ENCODE data around the gene TMC1.
"Not testable (repeated sequence)": the region's sequence is repeated elsewhere in the genome, so short reads cannot be mapped to it uniquely, and the experiment has no call there.

TMC1 gene

DNA sequence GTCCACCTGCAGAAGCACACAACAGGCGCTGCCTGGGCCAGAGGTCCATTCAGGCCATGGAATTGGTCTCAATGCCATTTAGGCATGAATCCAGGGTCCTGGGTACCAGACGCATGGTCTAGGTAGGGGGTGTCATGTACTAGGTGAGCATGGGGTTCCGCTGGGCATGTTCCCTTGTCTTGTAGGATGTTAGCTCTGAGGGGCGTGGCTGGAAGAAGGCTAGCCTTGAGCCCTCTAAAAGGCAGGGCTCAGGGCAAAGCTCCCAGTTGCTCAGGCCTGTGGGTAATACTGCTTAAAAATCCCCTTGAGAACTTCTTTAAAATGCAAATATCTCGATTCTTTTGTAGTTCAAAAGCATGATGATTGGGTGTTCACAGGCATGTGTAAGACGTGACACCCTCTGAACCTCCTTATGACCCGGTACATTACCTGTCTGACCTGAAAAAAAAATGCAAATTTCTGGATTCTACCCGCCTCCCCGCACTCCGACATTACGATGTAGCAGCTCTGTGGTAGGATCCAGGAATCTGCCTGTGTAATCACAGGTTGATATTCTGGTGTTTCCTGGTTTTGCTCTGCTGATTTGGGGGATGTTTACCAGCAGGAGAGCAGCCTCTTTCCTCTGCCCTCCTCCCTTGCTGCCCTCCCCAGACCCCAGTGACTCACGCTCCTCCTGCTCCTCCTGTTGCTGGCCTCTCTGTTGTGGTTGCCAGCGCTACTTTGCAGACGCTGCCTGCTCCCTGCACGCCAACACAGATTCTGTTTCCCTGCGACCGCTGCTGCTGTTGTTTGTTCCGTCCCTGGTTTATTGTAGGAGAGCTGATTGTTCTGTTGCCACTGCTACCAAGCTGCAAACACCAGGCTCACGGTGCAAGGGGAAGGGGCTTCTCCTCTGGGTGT lies 5.7 kb downstream of the TMC1 start:
- peak; percentile 71 for DNase-seq (ENCODE audit: low read depth)

DNA sequence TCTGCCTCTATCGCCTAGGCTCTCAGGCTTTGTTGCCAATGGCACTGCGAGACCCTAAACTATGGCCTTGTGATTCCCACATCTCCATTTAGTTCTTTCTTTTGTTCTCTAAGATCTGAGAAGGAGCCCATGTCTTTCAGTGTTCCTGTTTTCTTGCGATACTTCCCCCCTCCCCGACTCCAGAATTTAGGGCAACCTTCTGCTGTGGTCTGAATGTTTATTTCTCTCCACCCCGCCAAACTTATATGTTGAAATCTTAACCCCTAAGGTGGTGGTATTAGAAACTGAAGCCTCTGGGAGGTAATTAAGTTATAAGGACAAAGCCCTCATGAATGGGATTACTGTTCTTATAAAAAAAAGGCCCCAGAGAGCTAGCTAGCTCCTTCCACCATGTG lies 6.4 kb downstream of the TMC1 start:
- DNase-seq (ENCODE audit: low read depth), result no peak

DNA sequence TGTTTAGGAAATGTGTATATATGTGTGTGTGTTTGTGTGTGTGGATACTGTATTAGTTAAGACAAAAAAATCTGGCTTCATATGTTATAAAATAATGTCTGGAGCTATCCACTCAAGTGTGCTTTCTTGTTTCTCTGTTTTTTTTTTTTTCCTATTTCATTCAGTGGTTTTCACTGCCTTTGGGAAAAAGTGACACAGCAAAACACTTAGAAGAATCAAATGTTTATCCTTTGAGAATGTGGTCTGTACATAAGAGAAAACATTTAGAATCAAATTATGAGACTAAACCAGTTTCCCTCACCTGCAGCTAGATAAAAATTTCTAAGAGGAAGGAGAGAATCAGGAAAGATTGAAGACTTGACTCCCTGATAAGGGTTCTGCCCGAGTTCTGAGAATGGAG lies 8.1 kb downstream of the TMC1 start:
- no peak for DNase-seq (ENCODE audit: low read depth)

DNA sequence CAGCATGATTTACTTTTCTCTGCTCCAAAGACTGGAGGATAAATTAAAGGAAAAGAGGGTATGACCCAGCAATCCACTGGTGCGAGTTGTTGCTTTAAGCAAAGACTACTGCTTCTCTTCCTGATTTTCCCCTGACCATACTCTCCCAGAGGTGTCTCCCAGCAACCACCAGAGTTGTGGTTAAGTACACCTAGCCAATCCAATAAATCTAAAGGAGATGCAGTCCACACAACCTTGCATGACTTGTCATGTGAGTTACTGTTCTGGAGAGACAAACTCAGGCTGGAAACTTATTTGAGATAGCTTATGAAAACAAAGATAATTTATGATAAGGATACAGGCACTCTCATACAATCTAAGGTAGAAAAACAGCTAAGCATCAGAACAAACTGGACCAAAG lies 11.9 kb downstream of the TMC1 start:
- DNase-seq (ENCODE audit: low read depth), result no peak

DNA sequence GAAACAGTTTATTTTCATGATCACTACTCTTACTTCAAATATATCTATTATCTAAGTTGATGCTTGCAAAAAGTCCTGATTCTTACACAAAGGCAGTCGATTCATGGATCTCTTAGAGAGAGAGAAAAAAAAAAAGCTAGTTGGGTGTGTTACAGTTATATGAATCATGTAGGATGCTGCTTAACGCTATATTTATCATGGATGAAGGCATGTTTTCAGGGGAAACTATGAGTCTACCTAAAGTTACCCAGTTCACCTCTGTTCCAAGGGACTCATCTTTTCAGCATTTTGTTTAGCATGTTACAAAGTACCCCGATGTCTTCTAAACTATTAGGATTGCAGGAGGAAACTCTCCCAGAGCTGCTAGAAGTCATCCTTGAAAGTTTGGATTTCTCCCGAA lies 13.5 kb downstream of the TMC1 start:
- DNase-seq (ENCODE audit: low read depth), result no peak

DNA sequence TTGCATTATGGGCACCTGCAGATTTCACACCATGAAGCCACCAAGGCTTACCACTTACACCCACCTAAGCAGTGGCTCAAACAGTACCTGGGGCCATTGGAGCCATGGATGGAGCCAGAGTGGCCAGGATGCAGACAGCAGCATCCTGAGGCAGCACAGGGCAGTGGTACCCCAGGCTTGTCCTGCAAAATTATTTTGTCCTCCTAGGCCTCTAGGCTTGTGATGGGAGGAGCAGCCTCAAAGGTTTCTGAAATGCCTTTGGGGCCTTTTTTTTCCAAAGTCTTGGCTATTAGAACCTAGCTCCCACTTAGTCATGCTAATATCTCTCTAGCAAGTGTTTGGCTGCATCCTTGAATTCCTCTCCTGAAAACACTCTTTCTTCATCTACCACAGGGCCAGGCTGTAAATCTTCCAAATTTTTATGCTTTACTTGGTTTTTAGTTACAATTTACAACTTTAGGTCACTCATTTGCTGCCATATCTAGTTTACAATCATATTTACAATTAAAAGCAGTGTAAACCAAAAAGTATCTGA lies 15.7 kb downstream of the TMC1 start:
- no peak for DNase-seq (ENCODE audit: low read depth)

DNA sequence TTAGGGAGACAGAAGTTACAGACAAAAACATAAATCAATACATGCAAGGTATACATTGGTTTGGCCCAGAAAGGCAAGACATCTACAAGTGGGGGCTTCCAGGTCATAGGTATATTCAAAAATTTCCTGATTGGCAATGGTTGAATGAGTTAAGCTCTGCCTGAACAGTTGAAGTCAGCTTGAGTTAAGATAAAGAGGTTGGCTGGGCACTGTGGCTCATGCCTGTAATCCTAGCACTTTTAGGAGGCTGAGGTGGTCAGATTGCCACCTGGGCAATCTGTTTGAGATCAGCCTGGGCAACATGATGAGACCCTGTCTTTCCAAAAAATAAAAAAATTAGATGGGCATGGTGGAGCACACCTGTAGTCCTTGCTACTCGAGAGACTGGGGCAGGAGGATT lies 16.3 kb downstream of the TMC1 start:
- DNase-seq (ENCODE audit: low read depth), result no peak

DNA sequence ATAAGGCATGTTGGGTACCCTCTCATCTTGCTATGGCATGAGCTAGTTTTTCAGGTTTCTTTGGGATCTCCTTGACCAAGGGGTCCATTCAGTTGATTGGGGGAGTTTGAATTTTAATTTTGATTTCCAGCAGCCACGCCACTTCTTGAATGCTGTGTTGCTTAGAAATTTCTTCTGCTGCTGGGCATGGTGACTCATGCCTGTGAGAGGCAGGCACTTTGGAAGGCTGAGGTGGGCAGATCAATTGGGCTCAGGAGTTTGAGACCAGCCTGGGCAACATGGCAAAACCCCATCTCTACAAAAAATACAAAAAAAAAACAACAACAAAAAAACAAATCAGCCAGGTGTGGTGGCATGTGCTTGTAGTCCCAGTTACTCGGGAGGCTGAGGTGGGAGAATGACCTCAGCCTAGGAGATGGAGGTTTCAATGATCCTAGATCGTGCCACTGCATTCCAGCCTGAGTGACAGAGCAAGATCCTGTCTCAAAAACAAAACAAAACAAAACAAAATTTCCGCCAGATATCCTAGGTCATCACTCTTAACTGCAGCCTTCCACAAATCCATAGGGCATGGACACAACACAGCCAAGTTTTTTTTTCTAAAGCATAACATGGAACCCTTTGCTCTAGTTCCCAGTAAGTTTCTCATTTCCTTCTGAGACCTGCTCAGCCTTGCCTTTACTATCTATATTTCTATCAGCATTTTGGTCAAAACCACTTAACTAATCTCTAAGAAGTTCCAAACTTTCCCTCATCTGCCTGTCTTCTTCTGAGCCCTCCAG lies 17.7 kb downstream of the TMC1 start:
- DNase-seq (ENCODE audit: low read depth), result no peak

DNA sequence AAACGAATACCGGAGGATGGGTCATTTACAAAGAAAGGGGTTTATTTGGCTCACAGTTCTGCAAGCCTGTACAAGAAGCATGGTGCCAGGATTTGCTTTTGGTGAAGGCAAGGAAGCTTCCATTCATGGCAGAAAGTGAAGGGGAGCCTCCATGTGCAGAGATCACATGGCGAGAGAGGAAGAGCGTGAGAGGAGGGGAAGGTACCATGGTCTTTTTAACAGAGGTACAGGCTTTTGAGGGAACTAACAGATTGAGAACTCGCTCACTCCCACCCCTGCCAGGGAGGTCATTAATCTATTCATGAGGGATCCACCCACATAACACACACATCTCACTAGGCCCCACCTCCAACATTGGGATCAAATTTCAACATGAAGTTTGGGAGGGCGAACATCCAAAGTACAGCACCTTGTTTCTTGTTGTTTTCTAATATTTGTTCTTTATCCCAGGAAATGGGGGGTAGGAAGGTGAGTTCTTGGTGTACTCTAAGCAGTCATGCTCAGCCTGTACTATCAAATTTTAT lies 18.5 kb downstream of the TMC1 start:
- DNase-seq (ENCODE audit: low read depth), result no peak

DNA sequence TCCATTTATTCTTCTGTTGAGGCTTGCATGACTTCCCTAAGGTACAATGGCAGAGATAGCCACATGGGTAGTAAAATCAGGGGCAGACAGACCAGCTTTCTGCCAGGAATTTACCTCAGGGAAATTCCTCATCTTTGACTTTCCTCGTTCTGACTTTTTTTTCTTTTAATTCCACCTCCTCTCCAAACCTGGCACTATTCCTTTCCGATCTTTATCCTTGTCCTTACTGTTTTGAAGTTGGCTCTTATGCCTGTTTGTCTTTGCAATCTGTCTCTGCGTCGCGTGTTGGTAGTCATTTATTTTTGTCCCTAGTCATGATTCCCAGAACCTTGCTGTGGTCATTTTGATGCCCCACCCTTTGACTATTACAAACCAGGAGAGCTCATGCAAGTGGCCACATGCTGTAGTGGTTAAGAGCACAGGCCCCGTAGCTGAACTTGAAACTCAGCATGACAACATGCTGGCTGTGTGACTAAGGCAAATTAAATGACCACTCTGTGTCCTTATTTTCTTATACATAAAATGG lies 19.0 kb downstream of the TMC1 start:
- no peak for DNase-seq (ENCODE audit: low read depth)

DNA sequence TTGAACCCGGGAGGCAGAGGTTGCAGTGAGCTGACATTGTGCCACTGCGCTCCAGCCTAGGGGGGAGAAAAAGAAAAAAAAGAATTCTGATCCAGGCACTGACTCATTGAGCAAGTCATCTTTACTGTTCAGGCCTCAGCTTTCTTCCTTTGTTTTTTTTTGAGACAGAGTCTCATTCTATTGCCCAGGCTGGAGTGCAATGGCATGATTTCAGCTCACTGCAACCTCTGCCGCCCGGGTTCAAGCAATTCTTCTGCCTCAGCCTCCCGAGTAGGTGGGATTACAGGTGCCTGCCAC lies 21.1 kb downstream of the TMC1 start:
- DNase-seq (ENCODE audit: low read depth), result not testable (repeated sequence)

DNA sequence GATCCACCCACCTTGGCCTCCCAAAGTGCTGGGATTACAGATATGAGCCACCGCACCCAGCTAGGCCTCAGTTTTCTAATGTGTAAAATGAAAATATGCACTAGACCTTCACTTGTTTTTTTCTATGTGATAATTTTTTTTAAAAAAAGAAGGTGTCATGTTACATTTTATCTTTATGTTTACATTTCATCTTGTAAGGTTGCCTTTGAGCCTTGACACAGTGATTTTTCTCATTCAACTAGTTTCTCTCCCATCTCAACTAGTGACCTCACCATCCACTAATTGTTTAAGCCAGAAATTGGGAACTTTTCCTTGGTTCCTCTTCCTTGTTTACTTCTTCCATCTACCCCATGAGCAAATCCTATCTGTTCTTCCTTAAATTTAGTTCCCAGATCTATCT lies 21.5 kb downstream of the TMC1 start:
- no peak for DNase-seq (ENCODE audit: low read depth)

DNA sequence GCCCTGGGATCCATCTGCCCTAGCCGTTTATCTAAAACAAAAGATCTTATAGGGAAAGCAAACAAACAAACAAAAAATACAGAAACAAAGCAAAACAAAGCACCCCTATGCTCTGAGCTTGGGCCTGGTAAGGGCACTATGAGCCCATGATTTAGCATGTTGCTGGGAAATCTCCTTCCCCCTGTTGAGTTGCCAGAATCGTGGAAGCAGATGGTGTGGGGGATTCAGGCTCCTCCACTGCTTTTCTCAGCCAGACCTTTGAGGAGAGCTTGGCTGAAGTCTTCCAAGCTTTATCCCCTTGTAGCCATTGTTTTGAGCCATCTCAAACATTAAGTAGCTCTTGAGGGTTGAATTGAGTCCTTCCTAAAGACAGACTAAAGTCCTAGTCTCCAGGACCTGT lies 29.9 kb downstream of the TMC1 start:
- DNase-seq (ENCODE audit: low read depth), result no peak

DNA sequence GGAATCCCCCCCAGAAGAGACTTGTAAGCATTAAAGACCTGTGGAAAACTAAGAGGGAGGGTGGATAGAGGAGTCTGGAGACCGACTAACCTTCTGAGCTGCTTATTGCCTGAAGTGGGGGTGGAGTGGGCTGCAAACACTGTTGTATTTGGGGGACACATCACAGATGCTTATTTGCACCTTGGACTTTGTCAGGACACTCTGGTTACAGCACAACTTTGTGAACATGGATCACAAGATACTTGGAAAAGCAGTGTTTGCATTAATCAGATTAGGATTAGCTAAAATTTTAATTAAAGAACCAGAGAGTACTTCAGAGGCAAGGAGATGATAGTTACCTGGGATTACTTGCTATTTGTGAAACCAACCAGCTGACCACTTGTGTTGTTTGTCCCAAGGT lies 30.9 kb downstream of the TMC1 start:
- no peak for DNase-seq (ENCODE audit: low read depth)

DNA sequence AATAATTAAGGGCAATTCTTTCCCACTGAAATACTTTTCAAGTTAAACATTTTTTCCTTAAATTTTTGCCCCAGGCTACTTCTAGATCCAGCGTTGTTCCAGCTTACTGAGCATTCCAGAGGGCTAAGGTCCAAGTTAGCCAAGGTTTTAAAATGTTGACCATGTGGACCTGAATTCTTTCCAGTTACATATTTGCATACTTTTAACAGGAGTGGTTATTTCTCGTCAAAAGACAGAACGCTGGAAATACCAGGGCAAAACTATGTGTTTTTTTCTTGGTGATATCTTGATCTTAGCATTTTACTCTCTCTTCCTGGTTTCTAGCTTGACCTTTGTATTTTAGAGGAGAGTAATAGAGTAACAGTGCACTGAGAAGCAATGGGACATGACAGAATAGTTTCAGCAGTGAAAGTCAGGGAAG lies 32.8 kb downstream of the TMC1 start:
- no peak for DNase-seq (ENCODE audit: low read depth)

DNA sequence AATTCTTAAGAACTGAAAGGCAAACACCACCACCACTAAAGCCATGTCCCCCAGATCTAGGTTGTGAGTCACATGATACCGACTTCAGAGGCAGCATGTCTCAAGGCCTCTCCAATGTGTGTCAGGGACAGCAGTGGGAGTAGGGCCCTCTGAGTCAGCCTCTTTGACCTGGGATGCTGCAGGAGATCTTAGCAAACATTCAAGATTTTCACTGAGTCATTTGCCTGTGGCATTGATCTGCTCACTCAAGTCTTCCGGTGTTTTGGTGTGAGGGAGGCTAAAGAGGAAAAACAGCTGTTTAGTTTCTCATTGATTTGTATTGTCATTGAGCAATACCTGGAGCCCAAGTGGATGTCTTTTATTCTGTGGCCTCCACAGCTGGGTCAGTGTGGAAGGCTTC lies 36.1 kb downstream of the TMC1 start:
- DNase-seq (ENCODE audit: low read depth), result peak; percentile 41

DNA sequence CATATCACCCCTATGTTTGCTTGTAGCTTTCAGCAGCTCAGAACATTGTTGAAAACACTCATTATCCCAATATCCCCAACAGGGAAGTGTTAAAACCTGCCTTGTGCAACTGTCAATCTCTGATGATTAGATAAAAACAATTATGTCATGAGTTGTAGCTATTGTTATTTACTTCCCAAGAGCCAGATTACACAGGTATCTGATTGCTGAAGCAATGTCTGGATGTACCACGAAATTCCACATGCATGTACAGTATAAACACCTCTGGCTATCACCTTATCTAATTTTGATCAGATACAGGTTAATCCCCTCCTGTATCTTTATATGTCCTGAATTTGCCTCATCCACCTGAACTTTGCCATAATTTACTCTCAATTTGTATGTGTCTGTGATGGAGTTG lies 38.7 kb downstream of the TMC1 start:
- no peak for DNase-seq (ENCODE audit: low read depth)

DNA sequence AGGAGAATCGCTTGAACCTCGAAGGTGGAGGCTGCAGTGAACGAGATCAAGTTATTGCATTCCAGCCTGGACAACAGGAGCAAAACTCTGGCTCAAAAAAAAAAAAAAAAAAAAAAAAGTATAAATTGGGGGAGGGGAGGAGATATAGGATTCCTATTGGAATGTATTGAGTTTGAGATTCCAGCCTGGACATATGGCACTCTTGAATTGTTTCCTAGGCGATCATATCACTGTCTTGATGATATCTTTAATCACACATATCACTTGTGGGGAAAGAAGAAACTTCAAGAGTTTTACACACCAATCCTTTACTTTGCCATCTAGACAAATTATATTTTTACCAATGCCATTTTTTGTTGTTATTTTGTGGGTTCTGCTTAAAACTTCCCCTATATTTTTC lies 42.4 kb downstream of the TMC1 start:
- DNase-seq (ENCODE audit: low read depth), result no peak

DNA sequence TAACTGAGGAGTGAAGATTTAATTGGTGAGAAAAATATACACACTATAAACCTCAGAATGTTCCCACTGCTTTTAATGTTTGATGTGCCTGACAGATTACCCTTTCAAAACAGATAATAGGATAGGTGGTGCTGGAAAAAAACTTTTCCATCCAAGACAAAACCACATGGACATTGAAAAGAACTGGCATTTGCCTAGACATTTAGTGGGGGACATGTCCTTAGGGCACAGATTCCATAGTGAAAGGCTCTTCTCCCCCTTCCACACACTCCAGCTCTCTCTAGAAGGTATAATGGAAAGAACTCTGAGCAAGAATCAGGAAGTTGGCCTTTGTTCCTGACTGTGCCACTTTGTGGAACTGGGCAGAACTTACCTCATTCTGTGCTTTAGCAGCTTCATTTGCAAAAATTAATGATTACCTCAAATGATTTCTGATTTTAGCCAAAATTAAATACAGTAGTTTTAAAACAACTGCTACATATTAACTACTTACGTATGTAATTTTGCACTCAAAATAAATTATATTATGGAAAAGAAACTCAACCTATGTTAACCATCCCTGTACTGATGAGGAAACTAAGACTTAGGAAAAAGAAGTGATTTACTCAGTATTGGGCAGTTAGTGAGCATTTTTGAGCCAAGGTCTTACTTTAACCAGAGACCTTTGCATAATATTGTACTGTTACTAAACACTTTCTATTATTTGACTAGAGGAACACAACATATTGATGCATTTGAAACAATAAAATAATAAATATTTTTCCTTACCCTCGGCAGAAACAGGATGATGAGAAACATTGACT lies 43.3 kb downstream of the TMC1 start:
- no peak for DNase-seq (ENCODE audit: low read depth)

DNA sequence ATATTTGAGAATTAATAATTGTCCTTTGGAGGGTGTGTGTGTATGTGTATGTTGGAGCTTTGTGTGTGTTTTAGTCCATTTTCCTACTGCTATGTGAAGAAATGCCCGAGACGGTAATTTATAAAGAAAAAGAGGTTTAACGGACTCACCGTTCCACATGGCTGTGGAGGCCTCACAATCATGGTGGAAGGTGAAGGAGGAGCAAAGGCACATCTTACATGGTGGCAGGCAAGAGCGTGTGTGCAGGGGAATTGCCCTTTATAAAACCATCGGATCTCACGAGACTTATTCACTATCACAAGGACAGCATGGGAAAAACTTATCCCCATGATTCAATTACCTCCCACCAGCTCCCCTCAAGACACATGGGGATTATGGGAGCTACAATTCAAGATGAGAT lies 44.1 kb downstream of the TMC1 start:
- DNase-seq (ENCODE audit: low read depth), result no peak

DNA sequence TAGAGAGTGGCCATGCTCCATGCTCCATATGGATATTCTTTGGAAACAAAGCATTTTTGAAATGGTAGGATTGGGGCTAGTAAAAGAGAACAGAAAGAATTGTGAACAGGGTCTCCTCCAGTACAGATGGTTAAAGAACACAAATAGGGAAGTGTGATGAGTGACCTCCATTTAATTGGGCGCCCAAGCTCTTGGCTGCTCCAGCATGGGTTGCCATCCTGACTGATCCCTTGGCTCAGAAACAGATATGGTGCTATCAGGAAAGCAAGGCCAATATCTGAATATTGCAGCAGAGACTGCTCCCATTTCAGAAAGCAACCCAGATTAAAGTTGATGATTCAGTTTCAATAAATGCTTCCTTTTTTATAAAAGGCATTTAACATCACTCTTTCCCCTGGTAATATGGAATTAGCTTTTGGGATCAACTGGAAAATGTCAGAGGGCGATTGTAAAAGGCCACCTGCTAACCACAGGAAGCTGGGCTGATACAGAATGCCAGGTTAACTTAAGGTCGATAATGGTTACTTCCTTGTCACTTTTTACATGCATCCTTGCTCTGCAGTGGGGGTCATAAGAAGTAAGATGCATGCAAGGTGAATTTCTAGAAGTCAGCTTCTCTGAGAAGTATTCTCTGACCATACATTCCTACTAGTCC lies 52.9 kb downstream of the TMC1 start:
- no peak for DNase-seq (ENCODE audit: low read depth)

DNA sequence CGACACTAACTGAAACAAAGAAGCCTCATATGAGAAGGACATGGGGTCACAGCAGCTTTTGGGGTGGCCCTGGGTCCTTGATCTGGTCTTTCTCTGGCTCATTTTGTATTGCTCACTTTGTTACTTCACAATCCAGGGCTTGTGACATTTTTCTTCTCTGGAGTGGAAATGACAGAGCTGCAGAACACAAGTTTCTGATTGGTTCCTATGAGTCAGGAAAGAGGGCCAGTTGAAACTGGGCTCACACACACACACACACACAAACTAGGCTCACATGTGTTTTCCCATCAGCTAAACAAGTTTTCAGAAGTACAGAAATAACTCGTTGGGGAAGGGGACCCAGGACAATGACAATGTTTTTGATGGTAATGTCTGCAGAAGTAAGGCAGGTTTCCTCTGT lies 54.3 kb downstream of the TMC1 start:
- DNase-seq (ENCODE audit: low read depth), result no peak

Data from activated T-helper 9 cell treated with anti-CD3 and anti-CD28 coated beads, Interleukin-2, amount 50 U/mL, for 16 hours (primary cell).